ENCODE results near the gene CDCA8.

Gene CDCA8

GRCh38 chr1:37752583-37753471, 60.5 kb downstream of the CDCA8 start:
- DNase-seq (ENCODE audit: low spot score), result peak; percentile 83
- TF ChIP-seq CTCF (IDR thresholded peaks at IDR 0.05; ENCODE audit: borderline replicate concordance, control extremely low read depth, extremely low read depth, insufficient read depth, missing control alignments), result no peak
- in situ Hi-C loops (cut with MboI; ENCODE audit: low sequenced_read_pairs, unreplicated experiment), result no loop called here

- TF ChIP-seq CTCF (IDR thresholded peaks at IDR 0.05; ENCODE audit: borderline replicate concordance, control extremely low read depth, extremely low read depth, insufficient read depth, missing control alignments), result no peak
- in situ Hi-C loops (cut with MboI; ENCODE audit: low sequenced_read_pairs, unreplicated experiment), result no loop called here
- no peak for DNase-seq (ENCODE audit: low spot score)
These were observed 61.4 kb downstream of the CDCA8 start for GRCh38 chr1:37753473-37754321.

GRCh38 chr1:37755290-37755689, 63.0 kb downstream of the CDCA8 start:
- DNase-seq (ENCODE audit: low spot score), result peak; percentile 59
- no peak for TF ChIP-seq CTCF (IDR thresholded peaks at IDR 0.05; ENCODE audit: borderline replicate concordance, control extremely low read depth, extremely low read depth, insufficient read depth, missing control alignments)
- in situ Hi-C loops (cut with MboI; ENCODE audit: low sequenced_read_pairs, unreplicated experiment), result no loop called here

- TF ChIP-seq CTCF (IDR thresholded peaks at IDR 0.05; ENCODE audit: borderline replicate concordance, control extremely low read depth, extremely low read depth, insufficient read depth, missing control alignments), result no peak
- DNase-seq (ENCODE audit: low spot score), result no peak
- in situ Hi-C loops (cut with MboI; ENCODE audit: low sequenced_read_pairs, unreplicated experiment), result no loop called here
These were observed 63.7 kb downstream of the CDCA8 start for GRCh38 chr1:37755951-37756560.

Measured in GM13976 (cell line).